ENCODE results near the gene CEP112. TPM values are rescaled to one million over a fixed set of nuclear protein-coding genes. Genes with fewer than 3 reads are reported as not detected.

The CEP112 gene
- total RNA-seq, 1 donor from 2014 or later: 13.9 TPM

DNA sequence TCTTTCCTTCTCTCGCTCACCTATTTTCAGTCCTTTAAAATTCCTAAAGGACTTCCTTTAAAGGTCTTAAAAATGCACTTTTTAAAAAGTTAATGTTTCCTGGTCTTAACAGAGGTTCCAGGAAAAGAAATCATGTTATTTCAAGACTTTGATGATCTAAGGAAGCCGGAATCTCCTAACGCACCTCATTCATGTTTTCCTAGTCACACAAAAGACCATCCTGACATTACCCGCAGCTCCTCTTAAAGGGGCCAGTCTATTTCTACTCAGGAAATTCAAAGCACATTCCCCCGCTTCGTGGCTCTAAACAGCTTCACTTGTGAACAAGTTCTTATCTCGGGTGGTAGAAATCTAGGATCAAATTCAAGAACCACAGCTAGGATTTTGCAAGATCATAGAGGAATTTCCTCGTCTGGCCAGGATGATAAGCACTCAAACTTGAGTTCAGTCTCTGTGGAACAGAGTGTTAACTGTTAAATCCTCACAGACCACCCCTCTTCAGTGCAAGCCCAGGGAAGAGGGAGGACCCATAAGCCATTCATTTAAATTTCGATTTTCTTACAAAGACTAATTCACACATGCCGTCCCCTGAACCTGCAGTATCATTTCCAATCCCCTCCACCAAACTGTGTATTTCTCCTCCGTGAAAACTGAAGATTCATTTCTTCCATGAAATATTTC, 493.4 kb downstream of the CEP112 start:
- Histone ChIP-seq H3K27me3 (ENCODE audit: insufficient read depth, low read length) (no peaks in the 10 kb centered on the region), H3K4me2 (ENCODE audit: low read length) (peak overlapping the region; percentile 82), H3K9ac (ENCODE audit: low read length) (peak overlapping the region; percentile 76), H3K9me3 (ENCODE audit: insufficient read depth, low read depth, low read length) (no peaks in the 10 kb centered on the region), H2AFZ (ENCODE audit: low read depth, low read length) (peak overlapping the region; percentile 7), H3K4me3 (ENCODE audit: insufficient read depth, low read depth, low read length) (peak overlapping the region; percentile 38), H3K79me2 (ENCODE audit: insufficient read depth, low read length) (no peaks in the 10 kb centered on the region), H3K4me1 (ENCODE audit: insufficient read depth, low read length) (peaks cover 31% of the 10 kb centered on the region), H3K36me3 (ENCODE audit: insufficient read depth, low read length) (no peaks in the 10 kb centered on the region), H4K20me1 (ENCODE audit: insufficient read depth, low read length) (no peaks in the 10 kb centered on the region), H3K27ac (ENCODE audit: low read depth, low read length) (peak overlapping the region; percentile 83)
- TF ChIP-seq, protein P1, sequence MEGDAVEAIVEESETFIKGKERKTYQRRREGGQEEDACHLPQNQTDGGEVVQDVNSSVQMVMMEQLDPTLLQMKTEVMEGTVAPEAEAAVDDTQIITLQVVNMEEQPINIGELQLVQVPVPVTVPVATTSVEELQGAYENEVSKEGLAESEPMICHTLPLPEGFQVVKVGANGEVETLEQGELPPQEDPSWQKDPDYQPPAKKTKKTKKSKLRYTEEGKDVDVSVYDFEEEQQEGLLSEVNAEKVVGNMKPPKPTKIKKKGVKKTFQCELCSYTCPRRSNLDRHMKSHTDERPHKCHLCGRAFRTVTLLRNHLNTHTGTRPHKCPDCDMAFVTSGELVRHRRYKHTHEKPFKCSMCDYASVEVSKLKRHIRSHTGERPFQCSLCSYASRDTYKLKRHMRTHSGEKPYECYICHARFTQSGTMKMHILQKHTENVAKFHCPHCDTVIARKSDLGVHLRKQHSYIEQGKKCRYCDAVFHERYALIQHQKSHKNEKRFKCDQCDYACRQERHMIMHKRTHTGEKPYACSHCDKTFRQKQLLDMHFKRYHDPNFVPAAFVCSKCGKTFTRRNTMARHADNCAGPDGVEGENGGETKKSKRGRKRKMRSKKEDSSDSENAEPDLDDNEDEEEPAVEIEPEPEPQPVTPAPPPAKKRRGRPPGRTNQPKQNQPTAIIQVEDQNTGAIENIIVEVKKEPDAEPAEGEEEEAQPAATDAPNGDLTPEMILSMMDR (IDR thresholded peaks at IDR 0.05; ENCODE audit: insufficient read depth, low read depth, low read length): no peak
- no peak for TF ChIP-seq EZH2 (IDR thresholded peaks at IDR 0.05; ENCODE audit: insufficient read depth, low read length)
- peaks cover 3% of the 10 kb centered on the region for H3K36me3 Mint-ChIP-seq (ENCODE audit: low read depth, unreplicated experiment)
- no peaks in the 10 kb centered on the region for H3K27me3 Mint-ChIP-seq (ENCODE audit: low read depth, unreplicated experiment)
- peak overlapping the region; percentile 92 for H3K27ac Mint-ChIP-seq (ENCODE audit: unreplicated experiment)
- FAIRE-seq (peak; percentile 13), DNase-seq (ENCODE audit: low read depth) (peak; percentile 91)
- H3K9me3 Mint-ChIP-seq (ENCODE audit: unreplicated experiment): peaks cover 4% of the 10 kb centered on the region
- H3K4me3 Mint-ChIP-seq (ENCODE audit: unreplicated experiment): peak overlapping the region; percentile 34
- peaks cover 30% of the 10 kb centered on the region for H3K4me1 Mint-ChIP-seq (ENCODE audit: low read depth, unreplicated experiment)

DNA sequence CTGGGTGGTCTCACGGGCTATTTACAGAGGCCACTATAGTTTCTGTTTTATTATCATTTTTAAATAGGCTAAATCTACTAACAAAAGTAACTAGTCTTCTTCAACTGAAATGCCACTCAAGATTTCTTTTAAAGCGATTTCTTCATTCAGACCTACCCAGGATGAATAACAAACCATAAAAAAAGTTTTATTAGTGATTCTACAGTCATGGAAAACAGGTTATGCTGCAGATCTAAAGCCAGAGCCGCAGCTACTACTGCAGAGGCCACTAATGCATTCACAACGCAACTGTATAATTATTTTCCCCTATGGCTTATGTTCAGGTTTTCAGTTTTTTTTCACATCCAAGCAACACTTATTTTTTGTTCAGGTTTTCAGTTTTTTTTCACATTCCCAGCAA, 494.3 kb downstream of the CEP112 start:
- Histone ChIP-seq H3K79me2 (ENCODE audit: insufficient read depth, low read length) (no peaks in the 10 kb centered on the region), H3K9me3 (ENCODE audit: insufficient read depth, low read depth, low read length) (no peaks in the 10 kb centered on the region), H3K4me2 (ENCODE audit: low read length) (peak overlapping the region; percentile 82), H3K4me3 (ENCODE audit: insufficient read depth, low read depth, low read length) (peak overlapping the region; percentile 38), H3K4me1 (ENCODE audit: insufficient read depth, low read length) (peaks cover 31% of the 10 kb centered on the region), H3K9ac (ENCODE audit: low read length) (peak overlapping the region; percentile 76), H4K20me1 (ENCODE audit: insufficient read depth, low read length) (no peaks in the 10 kb centered on the region), H2AFZ (ENCODE audit: low read depth, low read length) (no peak overlapping the region), H3K27ac (ENCODE audit: low read depth, low read length) (peak overlapping the region; percentile 83), H3K36me3 (ENCODE audit: insufficient read depth, low read length) (no peaks in the 10 kb centered on the region), H3K27me3 (ENCODE audit: insufficient read depth, low read length) (no peaks in the 10 kb centered on the region)
- no peaks in the 10 kb centered on the region for H3K27me3 Mint-ChIP-seq (ENCODE audit: low read depth, unreplicated experiment)
- TF ChIP-seq EZH2 (IDR thresholded peaks at IDR 0.05; ENCODE audit: insufficient read depth, low read length): no peak
- TF ChIP-seq, protein P1 (IDR thresholded peaks at IDR 0.05; ENCODE audit: insufficient read depth, low read depth, low read length): no peak
- peaks cover 30% of the 10 kb centered on the region for H3K4me1 Mint-ChIP-seq (ENCODE audit: low read depth, unreplicated experiment)
- H3K36me3 Mint-ChIP-seq (ENCODE audit: low read depth, unreplicated experiment): peaks cover 3% of the 10 kb centered on the region
- peak overlapping the region; percentile 22 for H3K4me3 Mint-ChIP-seq (ENCODE audit: unreplicated experiment)
- peaks cover 4% of the 10 kb centered on the region for H3K9me3 Mint-ChIP-seq (ENCODE audit: unreplicated experiment)
- FAIRE-seq: no peak
- peak overlapping the region; percentile 92 for H3K27ac Mint-ChIP-seq (ENCODE audit: unreplicated experiment)
- no peak for DNase-seq (ENCODE audit: low read depth)

Data from astrocyte (in vitro differentiated cells and primary cell).